ENCODE measurements around the gene ARL4D. TPM values are rescaled to one million over a fixed set of nuclear protein-coding genes. Genes with fewer than 3 reads are reported as not detected.
"Not testable (repeated sequence)": the region's sequence is repeated elsewhere in the genome, so short reads cannot be mapped to it uniquely, and the experiment has no call there.

The ARL4D gene
- total and polyA plus RNA-seq, 2 experiments from 2014 or later: 23.0 to 49.4 TPM

DNA sequence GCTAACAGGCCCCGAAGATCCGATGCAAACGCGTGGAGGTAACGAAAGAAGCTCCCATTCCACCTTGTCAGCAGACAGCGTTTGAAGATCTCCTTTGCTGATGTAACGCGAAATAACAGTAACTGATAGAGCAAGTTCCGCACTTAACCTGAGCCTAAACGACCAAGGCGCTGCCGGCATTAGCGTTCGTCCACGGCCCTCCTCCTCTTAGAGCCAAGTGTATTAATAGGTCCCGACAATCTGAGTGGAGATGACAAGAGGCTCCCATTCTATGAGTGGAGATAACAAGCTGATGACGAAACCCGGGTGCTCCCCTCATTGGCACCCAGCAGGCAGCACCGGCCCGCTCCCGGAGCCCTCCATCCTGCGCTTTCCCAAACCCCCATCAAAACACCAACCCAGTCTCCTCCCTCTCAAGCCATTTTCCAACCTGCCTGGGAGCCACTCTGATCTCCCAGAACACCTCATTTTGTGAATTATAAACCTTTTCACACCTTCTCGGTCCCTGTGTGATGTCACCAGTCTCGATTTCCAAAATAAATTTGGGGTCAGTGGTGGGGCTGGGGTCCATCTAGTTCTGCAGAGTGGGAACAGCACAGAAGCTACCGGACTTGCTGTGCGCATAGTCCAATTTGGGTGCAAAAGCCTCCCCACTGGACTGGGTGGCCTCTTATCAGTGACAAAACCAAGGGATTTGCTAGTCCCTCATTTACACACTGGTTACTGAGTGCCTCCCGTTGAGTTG lies 35.4 kb upstream of the ARL4D start:
- Histone ChIP-seq H3K4me1 (ENCODE audit: insufficient read depth) (peaks cover 6% of the 10 kb centered on the region; the same call in 1 of the 2 replicates), H2AFZ (no peak overlapping the region), H3K27me3 (replicated peaks; ENCODE audit: insufficient read depth) (no peaks in the 10 kb centered on the region), H4K20me1 (ENCODE audit: insufficient read depth) (no peaks in the 10 kb centered on the region), H3F3A (ENCODE audit: insufficient read depth) (peaks cover 19% of the 10 kb centered on the region), H3K4me2 (ENCODE audit: unreplicated experiment) (no peak overlapping the region), H3K9me3 (ENCODE audit: low read depth) (no peaks in the 10 kb centered on the region), H3K9ac (no peak overlapping the region), H3K4me3 (no peak overlapping the region), H3K36me3 (ENCODE audit: low read depth) (no peaks in the 10 kb centered on the region), H3K79me2 (ENCODE audit: insufficient read depth) (no peaks in the 10 kb centered on the region), H3K9me2 (ENCODE audit: insufficient read depth) (no peaks in the 10 kb centered on the region), H3K27ac (no peak overlapping the region)
- in situ Hi-C loops (cut with MboI): no loop called here
- TF ChIP-seq EZH2 (IDR thresholded peaks at IDR 0.05; ENCODE audit: insufficient read depth, poor library complexity, severe bottlenecking): no peak
- DNase-seq: no peak
- 93% methylated on average over 27 of the region's 27 CpGs for WGBS, 2 experiments (ENCODE audit: low coverage in 1 of 2, low lambda C conversion rate in 2 of 2, missing lambda C conversion rate in 2 of 2)

DNA sequence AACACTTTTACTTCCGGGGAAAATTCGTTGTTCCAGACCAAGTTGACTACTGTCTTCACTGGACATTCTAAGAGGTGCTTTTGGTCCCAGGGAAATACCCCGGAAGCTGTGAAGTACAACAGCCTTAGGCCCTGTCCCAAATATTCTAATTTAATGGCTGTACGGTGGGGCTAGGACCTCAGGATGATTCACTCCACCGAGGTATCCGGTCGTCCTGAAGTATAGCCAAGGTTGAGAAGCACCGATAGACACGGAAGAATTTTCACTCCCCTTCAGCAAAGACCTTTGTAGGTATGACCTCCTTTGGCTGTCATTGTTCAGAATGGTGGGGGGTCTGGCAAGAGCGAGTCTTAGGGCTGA lies 34.9 kb upstream of the ARL4D start:
- in situ Hi-C loops (cut with MboI): no loop called here
- no peak overlapping the region for H3K27ac ChIP-seq
- peaks cover 6% of the 10 kb centered on the region; the same call in 1 of the 2 replicates for H3K4me1 ChIP-seq (ENCODE audit: insufficient read depth)
- no peaks in the 10 kb centered on the region for H3K9me2 ChIP-seq (ENCODE audit: insufficient read depth)
- H3F3A ChIP-seq (ENCODE audit: insufficient read depth): peaks cover 22% of the 10 kb centered on the region
- no peaks in the 10 kb centered on the region for H3K36me3 ChIP-seq (ENCODE audit: low read depth)
- TF ChIP-seq EZH2 (IDR thresholded peaks at IDR 0.05; ENCODE audit: insufficient read depth, poor library complexity, severe bottlenecking) (no peak), EZH2phosphoT487 (IDR thresholded peaks at IDR 0.05; ENCODE audit: insufficient read depth, low read depth) (no peak)
- H4K20me1 ChIP-seq (ENCODE audit: insufficient read depth): no peaks in the 10 kb centered on the region
- no peaks in the 10 kb centered on the region for H3K27me3 ChIP-seq (replicated peaks; ENCODE audit: insufficient read depth)
- H3K4me2 ChIP-seq (ENCODE audit: unreplicated experiment): no peak overlapping the region
- WGBS, 2 experiments (ENCODE audit: low coverage in 1 of 2, low lambda C conversion rate in 2 of 2, missing lambda C conversion rate in 2 of 2): 91 to 97% methylated on average over 10 of the region's 10 CpGs
- no peaks in the 10 kb centered on the region for H3K9me3 ChIP-seq (ENCODE audit: low read depth)
- no peak overlapping the region for H2AFZ ChIP-seq
- DNase-seq: no peak
- H3K4me3 ChIP-seq: no peak overlapping the region
- H3K79me2 ChIP-seq (ENCODE audit: insufficient read depth): no peaks in the 10 kb centered on the region
- no peak overlapping the region for H3K9ac ChIP-seq

DNA sequence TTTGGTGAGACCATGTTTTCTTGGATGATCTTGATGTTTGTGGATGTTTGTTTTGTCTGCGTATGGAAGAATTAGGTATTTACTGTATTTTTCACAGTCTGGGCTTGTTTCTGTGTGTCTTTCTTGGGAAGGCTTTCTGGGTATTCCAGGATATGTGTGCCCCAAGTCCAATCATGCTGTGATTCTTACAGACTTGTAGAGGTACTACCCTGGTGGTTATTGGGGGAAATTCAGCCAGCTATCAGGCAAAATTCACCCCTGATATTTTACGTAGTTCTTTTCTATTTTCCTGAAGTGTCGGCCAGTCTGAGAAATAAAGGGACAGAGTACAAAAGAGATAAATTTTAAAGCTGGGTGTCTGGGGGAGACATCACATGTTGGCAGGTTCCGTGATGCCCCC lies 33.4 kb upstream of the ARL4D start:
- WGBS, 2 experiments (ENCODE audit: low coverage in 1 of 2, low lambda C conversion rate in 2 of 2, missing lambda C conversion rate in 2 of 2): 88 to 92% methylated on average over 4 of the region's 4 CpGs
- Histone ChIP-seq H3K4me3 (no peak overlapping the region), H3K4me2 (ENCODE audit: unreplicated experiment) (no peak overlapping the region), H3K36me3 (ENCODE audit: low read depth) (no peaks in the 10 kb centered on the region), H3K27ac (no peak overlapping the region), H4K20me1 (ENCODE audit: insufficient read depth) (no peaks in the 10 kb centered on the region), H3K9me3 (ENCODE audit: low read depth) (no peaks in the 10 kb centered on the region), H3K27me3 (replicated peaks; ENCODE audit: insufficient read depth) (no peaks in the 10 kb centered on the region), H3K79me2 (ENCODE audit: insufficient read depth) (no peaks in the 10 kb centered on the region), H2AFZ (no peak overlapping the region), H3K9me2 (ENCODE audit: insufficient read depth) (no peaks in the 10 kb centered on the region), H3K4me1 (ENCODE audit: insufficient read depth) (peaks cover 12% of the 10 kb centered on the region), H3K9ac (no peak overlapping the region), H3F3A (ENCODE audit: insufficient read depth) (peaks cover 29% of the 10 kb centered on the region)
- TF ChIP-seq EZH2 (IDR thresholded peaks at IDR 0.05; ENCODE audit: insufficient read depth, poor library complexity, severe bottlenecking): no peak
- TF ChIP-seq EZH2phosphoT487 (IDR thresholded peaks at IDR 0.05; ENCODE audit: insufficient read depth, low read depth): no peak
- DNase-seq: peak; percentile 12
- in situ Hi-C loops (cut with MboI): no loop called here

DNA sequence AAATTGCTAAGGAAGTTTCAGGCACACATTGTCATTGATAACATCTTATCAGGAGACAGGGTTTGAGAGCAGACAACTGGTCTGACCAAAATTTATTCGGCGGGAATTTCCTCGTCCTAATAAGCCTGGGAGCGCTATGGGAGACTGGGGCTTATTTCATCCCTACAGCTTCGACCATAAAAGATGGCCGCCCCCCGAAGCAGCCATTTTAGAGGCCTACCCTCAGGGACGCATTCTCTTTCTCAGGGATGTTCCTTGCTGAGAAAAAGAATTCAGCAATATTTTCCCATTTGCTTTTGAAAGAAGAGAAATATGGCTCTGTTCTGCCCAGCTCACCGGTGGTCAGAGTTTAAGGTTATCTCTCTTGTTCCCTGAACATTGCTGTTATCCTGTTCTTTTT lies 32.9 kb upstream of the ARL4D start:
- H2AFZ ChIP-seq; H4K20me1 ChIP-seq (ENCODE audit: insufficient read depth); H3K27ac ChIP-seq; H3K79me2 ChIP-seq (ENCODE audit: insufficient read depth); H3K4me3 ChIP-seq; H3K4me2 ChIP-seq (ENCODE audit: unreplicated experiment); H3K9ac ChIP-seq; in situ Hi-C loops (cut with MboI); H3K9me2 ChIP-seq (ENCODE audit: insufficient read depth); H3K9me3 ChIP-seq (ENCODE audit: low read depth); H3K27me3 ChIP-seq (replicated peaks; ENCODE audit: insufficient read depth); DNase-seq; H3K36me3 ChIP-seq (ENCODE audit: low read depth): not testable (repeated sequence)
- Histone ChIP-seq H3K4me1 (ENCODE audit: insufficient read depth) (peaks cover 12% of the 10 kb centered on the region), H3F3A (ENCODE audit: insufficient read depth) (peaks cover 29% of the 10 kb centered on the region)
- 97% methylated on average over 9 of the region's 9 CpGs for WGBS, 2 experiments (ENCODE audit: low coverage in 1 of 2, low lambda C conversion rate in 2 of 2, missing lambda C conversion rate in 2 of 2)
